Nephron (organoid): ENCODE measurements around the gene TNIK.

Source experiments
- H3K27ac Mint-ChIP-seq, 3 experiments: 2 replicates each; pipeline ENCODE4 v1.8.0; 2020; ENCODE audit warnings: mixed read lengths in 3 of 3, mild to moderate bottlenecking in 2 of 3, moderate library complexity in 1 of 3
- H3K27me3 Mint-ChIP-seq: 2 replicates; pipeline ENCODE4 v1.8.0; 2021; ENCODE audit warnings: low read depth, mild to moderate bottlenecking, moderate library complexity, mixed read lengths
- H3K36me3 Mint-ChIP-seq: 2 replicates; pipeline ENCODE4 v1.8.0; 2020; ENCODE audit warnings: low read depth, mixed read lengths
- H3K4me1 Mint-ChIP-seq: 2 replicates; pipeline ENCODE4 v1.8.0; 2020; ENCODE audit warnings: mixed read lengths
- H3K4me3 Mint-ChIP-seq, 3 experiments: 2 replicates each; pipeline ENCODE4 v1.8.0; 2020; ENCODE audit warnings: mild to moderate bottlenecking in 3 of 3, mixed read lengths in 3 of 3, moderate library complexity in 2 of 3
- H3K9me3 Mint-ChIP-seq: 2 replicates; pipeline ENCODE4 v1.8.0; 2020; ENCODE audit warnings: mixed read lengths
- TF ChIP-seq, protein P1 (sequence below), 3 experiments: fragments of 200-600 bp; sonication (generic); IDR thresholded peaks; one replicate each; pipeline ENCODE4 v1.5.0; 2021; ENCODE audit warnings: antibody characterized with exemption in 3 of 3; ENCODE audit not compliant: unreplicated experiment in 3 of 3

TNIK gene

DNA sequence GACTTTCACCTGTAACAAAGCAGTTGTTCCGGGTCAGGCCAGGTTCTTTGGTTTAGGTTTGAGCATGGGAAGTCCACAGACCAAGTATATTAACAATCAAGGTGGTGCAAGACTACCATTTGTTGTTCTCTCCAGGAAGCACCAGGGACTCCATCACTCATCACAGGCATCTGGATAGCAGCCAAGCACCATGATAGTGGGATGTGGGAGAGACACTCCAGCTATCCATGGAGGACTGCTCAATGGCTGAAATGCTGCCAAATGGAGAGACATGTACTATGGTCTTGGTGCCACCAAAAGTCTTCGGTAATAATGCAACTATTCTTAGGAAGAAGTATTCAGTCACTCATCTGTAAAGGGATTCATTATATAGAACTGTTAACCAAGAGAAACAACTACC is 143.0 kb downstream of the TNIK start:
- Mint-ChIP-seq H3K27me3 (peaks cover 3% of the 10 kb centered on the region), H3K27ac (peak overlapping the region in 2 of 3 experiments; percentile 22 to 74), H3K4me3 (no peak overlapping the region), H3K9me3 (no peaks in the 10 kb centered on the region), H3K36me3 (no peaks in the 10 kb centered on the region), H3K4me1 (peaks cover 35% of the 10 kb centered on the region)
- TF ChIP-seq, protein P1, sequence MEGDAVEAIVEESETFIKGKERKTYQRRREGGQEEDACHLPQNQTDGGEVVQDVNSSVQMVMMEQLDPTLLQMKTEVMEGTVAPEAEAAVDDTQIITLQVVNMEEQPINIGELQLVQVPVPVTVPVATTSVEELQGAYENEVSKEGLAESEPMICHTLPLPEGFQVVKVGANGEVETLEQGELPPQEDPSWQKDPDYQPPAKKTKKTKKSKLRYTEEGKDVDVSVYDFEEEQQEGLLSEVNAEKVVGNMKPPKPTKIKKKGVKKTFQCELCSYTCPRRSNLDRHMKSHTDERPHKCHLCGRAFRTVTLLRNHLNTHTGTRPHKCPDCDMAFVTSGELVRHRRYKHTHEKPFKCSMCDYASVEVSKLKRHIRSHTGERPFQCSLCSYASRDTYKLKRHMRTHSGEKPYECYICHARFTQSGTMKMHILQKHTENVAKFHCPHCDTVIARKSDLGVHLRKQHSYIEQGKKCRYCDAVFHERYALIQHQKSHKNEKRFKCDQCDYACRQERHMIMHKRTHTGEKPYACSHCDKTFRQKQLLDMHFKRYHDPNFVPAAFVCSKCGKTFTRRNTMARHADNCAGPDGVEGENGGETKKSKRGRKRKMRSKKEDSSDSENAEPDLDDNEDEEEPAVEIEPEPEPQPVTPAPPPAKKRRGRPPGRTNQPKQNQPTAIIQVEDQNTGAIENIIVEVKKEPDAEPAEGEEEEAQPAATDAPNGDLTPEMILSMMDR (IDR thresholded peaks at IDR 0.05; ENCODE audit: unreplicated experiment in 3 of 3) = no peak

DNA sequence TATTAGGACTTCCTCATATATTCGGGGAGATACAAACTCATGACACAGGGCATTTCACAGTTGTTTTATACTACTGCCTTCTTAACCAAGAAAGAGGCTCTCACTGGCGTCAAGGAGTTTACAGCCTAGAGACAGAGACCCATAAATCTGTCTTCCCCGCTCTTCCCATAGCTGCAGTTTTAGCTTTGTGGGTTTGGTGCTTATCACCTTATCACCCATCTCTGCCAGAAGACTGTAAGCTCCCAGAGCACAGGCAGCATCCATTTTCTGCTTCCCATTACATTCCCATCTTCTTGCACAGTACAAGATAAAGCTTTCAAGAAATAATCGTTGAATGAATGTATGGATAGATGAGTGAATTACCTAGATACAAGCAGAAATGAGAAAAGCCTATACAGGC is 144.3 kb downstream of the TNIK start:
- H3K27me3 Mint-ChIP-seq = peaks cover 3% of the 10 kb centered on the region
- H3K4me1 Mint-ChIP-seq = peaks cover 32% of the 10 kb centered on the region
- peak overlapping the region; percentile 11 to 80 (median 73) for H3K27ac Mint-ChIP-seq
- no peaks in the 10 kb centered on the region for H3K36me3 Mint-ChIP-seq
- no peaks in the 10 kb centered on the region for H3K9me3 Mint-ChIP-seq
- TF ChIP-seq, protein P1 (IDR thresholded peaks at IDR 0.05; ENCODE audit: unreplicated experiment in 3 of 3) = no peak
- H3K4me3 Mint-ChIP-seq = no peak overlapping the region

DNA sequence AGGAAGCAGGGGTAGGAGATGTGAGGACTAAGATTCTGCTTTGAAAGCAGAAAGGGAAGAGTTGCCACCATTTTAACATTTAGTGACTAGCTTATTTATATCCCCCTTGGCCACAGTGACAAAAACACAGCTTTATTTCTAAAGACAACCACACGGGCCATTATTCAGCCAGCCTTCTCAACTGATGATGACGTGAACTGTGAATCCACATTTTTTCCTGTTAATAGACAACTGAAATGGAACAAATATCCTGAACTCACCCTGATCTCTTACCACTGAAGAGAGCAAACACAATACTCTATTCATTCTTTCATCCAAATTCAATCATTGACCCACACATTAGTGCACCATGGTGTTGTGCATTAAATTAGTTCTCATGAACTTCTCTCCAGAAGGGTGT is 145.1 kb downstream of the TNIK start:
- Mint-ChIP-seq H3K9me3 (no peaks in the 10 kb centered on the region), H3K4me1 (peaks cover 32% of the 10 kb centered on the region), H3K27me3 (no peaks in the 10 kb centered on the region), H3K4me3 (no peak overlapping the region), H3K27ac (peak overlapping the region; percentile 11 to 80 (median 73)), H3K36me3 (no peaks in the 10 kb centered on the region)
- TF ChIP-seq, protein P1 (IDR thresholded peaks at IDR 0.05; ENCODE audit: unreplicated experiment in 3 of 3) = no peak

DNA sequence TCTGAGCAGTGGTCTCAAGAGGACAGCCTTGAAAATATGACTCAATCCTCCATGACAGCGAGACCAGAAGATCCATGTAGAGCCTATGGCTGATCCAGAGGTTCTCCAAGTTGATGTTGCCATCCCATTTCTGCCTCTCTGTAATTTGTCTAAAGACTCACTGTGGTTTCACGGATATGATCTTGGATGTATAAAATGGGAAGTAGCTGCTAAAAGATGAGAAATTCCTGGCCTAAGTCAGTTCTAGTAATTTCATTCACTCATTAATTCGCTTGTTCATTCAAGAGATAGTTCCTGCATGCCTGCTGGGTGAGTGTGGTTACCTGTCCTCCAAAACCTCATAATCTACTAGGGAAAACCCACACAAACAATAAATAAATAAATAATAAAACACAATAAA is 145.9 kb downstream of the TNIK start:
- H3K4me1 Mint-ChIP-seq = peaks cover 31% of the 10 kb centered on the region
- no peaks in the 10 kb centered on the region for H3K36me3 Mint-ChIP-seq
- no peaks in the 10 kb centered on the region for H3K27me3 Mint-ChIP-seq
- TF ChIP-seq, protein P1 (IDR thresholded peaks at IDR 0.05; ENCODE audit: unreplicated experiment in 3 of 3) = no peak
- H3K27ac Mint-ChIP-seq = peak overlapping the region; percentile 11 to 73 (median 53)
- no peak overlapping the region for H3K4me3 Mint-ChIP-seq
- H3K9me3 Mint-ChIP-seq = no peaks in the 10 kb centered on the region

DNA sequence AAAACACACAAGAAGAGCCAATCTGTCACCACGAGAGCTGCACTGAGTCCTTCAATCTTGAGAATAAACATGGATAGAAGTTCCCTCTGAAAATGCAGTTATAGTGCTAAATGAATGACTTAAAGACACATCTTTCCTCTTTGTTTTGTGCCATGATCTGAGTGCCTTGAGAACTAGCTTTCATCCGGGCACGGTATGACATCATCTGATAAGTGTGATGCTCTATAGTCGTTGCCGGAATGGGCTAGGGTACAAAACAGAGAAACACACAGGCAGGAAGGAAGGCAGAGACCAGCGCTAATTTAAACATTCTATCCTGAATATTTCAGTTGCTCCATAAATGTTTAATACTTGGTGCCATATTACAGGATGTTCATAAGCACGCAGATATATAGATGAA is 146.5 kb downstream of the TNIK start:
- Mint-ChIP-seq H3K27ac (peak overlapping the region in 2 of 3 experiments; percentile 11 to 73), H3K4me1 (peaks cover 31% of the 10 kb centered on the region), H3K9me3 (no peaks in the 10 kb centered on the region), H3K4me3 (no peak overlapping the region), H3K27me3 (no peaks in the 10 kb centered on the region), H3K36me3 (no peaks in the 10 kb centered on the region)
- TF ChIP-seq, protein P1 (IDR thresholded peaks at IDR 0.05; ENCODE audit: unreplicated experiment in 3 of 3) = no peak

DNA sequence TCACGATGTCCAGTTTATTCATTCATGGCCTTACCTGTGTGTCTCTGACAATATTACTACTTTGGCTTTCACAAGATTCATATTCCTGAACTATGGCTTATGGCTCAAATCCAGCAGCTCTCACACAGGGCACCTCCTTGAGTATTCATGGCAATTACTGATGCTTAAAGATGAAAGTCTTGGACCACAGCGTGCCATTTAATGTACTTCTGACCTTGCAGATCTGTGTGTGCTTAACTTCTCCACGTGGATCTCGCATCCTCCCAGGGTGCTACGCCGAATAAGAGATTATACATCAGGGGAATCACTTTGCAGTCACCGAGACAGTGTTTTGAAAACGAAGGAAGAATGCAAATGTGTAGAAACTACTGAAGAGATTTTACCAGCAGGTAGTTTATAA is 147.5 kb downstream of the TNIK start:
- Mint-ChIP-seq H3K4me1 (peaks cover 31% of the 10 kb centered on the region), H3K36me3 (peaks cover 4% of the 10 kb centered on the region), H3K9me3 (no peaks in the 10 kb centered on the region), H3K4me3 (no peak overlapping the region), H3K27me3 (no peaks in the 10 kb centered on the region), H3K27ac (peak overlapping the region; percentile 23 to 73 (median 39))
- TF ChIP-seq, protein P1 (IDR thresholded peaks at IDR 0.05; ENCODE audit: unreplicated experiment in 3 of 3) = no peak
